ENCODE data around the gene DTYMK. TPM values are rescaled to one million over a fixed set of nuclear protein-coding genes. Genes with fewer than 3 reads are reported as not detected.
A peak's percentile ranks its signal among the peaks of the same experiment; 100 is the strongest.

DTYMK gene
- total and polyA plus RNA-seq, 7 donors, result 6.4 to 24.6 (median 8.1) TPM

DNA sequence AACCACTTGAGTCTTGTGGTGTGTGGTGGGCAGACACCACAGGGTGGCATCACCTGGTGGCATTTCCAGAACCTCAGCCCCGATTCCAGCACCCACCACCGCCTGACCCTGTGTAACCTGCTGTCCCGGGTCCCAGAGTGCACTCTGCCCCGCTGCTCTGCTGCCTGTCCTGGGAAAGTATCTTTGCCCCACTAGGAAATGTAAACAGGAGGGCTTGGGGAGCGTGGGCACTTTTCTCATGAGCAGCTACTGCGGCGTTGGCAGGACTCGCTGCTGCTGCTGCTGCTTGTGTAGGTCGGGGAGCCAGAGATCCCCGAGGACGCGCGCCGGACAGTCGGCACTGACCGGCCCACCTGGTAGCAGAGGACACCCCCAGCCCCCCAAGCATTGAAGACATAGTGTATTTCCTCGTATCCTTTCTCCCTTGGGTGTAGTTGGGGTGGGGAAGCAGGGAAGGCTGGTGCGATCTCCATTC is 13.4 kb downstream of the DTYMK start:
- Histone ChIP-seq H3K9me3 (no peaks in the 10 kb centered on the region), H3K27me3 (ENCODE audit: insufficient read depth in 3 of 3, low read length in 2 of 3) (no peaks in the 10 kb centered on the region), H3K27ac (no peak overlapping the region), H3K4me1 (no peaks in the 10 kb centered on the region), H3K36me3 (ENCODE audit: insufficient read depth in 1 of 2, low read depth in 1 of 2) (peaks cover 3 to 82% of the 10 kb centered on the region in 2 donors), H3K4me3 (no peak overlapping the region)
- WGBS, 3 donors, result 85 to 89% (median 88%) methylated on average over 18 of the region's 18 CpGs
- DNase-seq (no peak), ATAC-seq (no peak)
- intact Hi-C loops (cut with DNase I), result no loop called here
- TF ChIP-seq, protein P1, sequence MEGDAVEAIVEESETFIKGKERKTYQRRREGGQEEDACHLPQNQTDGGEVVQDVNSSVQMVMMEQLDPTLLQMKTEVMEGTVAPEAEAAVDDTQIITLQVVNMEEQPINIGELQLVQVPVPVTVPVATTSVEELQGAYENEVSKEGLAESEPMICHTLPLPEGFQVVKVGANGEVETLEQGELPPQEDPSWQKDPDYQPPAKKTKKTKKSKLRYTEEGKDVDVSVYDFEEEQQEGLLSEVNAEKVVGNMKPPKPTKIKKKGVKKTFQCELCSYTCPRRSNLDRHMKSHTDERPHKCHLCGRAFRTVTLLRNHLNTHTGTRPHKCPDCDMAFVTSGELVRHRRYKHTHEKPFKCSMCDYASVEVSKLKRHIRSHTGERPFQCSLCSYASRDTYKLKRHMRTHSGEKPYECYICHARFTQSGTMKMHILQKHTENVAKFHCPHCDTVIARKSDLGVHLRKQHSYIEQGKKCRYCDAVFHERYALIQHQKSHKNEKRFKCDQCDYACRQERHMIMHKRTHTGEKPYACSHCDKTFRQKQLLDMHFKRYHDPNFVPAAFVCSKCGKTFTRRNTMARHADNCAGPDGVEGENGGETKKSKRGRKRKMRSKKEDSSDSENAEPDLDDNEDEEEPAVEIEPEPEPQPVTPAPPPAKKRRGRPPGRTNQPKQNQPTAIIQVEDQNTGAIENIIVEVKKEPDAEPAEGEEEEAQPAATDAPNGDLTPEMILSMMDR (IDR thresholded peaks at IDR 0.05), result no peak

DNA sequence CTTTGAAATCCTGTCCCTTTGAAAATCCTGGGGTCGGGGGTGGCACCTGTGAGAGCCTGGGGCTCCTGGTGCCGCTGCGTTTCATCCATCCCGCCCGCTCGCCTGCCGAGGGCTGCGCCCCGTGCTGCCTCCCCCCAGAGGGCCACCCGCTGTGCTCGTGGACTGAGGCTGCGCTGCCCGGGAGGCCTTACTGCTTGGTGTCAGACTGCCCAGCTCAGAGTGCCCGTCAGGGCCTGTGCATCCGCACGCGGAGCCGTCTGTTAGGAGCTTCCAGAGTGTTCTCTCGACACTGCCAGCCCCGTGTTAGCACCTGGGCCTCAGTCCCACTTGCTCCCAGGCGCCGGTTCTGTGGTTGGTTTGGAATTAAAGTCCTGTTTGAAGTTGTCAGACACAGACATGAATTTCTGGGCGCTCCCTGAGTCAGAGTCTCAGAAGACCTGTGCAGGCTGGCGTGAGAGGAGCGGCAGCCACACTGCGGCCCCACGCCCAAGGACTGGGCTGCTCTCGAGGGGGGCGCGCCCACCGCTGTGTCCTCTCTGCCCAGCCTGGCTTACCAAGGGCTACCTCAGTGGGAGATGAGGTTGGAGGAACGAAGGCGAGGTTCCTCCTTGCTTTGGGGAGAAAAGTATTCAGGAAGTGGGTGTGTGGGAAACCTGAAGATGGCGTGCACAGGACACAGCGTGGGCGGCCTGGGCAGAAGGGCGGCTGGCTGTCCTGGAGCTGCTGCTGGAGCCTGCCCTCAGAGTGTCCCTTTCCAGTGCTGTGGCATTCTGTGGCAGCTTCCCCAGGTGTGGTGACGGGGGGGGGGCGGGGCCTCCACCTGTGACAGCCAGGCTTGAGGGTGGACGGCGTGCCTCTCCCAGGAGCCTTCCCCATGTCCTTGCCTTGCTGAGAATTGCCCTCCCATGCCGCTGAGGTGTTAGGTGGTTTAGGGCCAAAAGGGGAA is 14.1 kb downstream of the DTYMK start:
- no peaks in the 10 kb centered on the region for H3K27me3 ChIP-seq (ENCODE audit: insufficient read depth in 3 of 3, low read length in 2 of 3)
- 91 to 93% (median 93%) methylated on average over 41 to 42 of the region's 42 CpGs for WGBS, 3 donors
- H3K4me3 ChIP-seq, result no peak overlapping the region
- H3K4me1 ChIP-seq, result no peaks in the 10 kb centered on the region
- no peak overlapping the region for H3K27ac ChIP-seq
- TF ChIP-seq, protein P1 (IDR thresholded peaks at IDR 0.05), result no peak
- intact Hi-C loops (cut with DNase I), result no loop called here
- no peaks in the 10 kb centered on the region for H3K9me3 ChIP-seq
- H3K36me3 ChIP-seq (ENCODE audit: insufficient read depth in 1 of 2, low read depth in 1 of 2), result peaks cover 3 to 82% of the 10 kb centered on the region in 2 donors
- no peak for DNase-seq
- ATAC-seq, result no peak

DNA sequence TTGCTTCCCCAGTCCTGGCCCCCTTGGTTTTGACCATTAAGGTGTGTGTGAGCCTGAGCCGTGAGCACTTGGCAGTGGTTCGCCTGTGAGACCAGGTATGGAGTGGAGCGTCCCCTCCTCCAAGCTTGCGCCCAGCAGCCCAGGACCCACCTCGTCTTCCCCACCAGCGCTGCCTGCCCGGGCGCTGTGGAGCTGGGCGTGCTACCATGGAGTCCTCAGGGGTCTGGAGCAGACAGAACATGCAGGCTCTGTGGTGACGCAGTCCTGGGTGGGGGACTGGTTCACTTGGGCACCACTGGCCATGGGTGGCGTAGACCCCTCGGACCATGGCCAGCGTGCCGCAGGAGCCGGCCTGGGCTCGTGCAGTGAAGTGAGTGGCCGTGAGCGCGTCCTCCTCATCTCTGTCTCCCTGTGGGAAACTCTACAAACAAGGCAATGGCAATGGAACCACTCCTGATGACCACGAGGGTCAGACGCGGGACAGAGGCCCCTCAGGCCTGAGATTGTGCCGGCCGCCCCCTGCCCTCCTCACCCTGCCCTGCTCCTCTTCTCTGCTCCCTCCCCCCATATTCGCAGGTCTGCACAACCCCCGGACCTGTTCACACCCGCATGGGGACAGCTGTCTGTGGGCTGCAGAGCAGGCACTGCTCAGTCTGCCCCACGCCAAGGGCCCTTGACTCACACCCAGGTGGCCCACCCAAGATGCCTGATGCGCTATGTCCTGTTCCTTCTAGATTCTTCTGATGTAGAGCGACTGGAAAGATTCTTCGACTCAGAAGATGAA is 15.0 kb downstream of the DTYMK start:
- peaks cover 3 to 82% of the 10 kb centered on the region in 2 donors for H3K36me3 ChIP-seq (ENCODE audit: insufficient read depth in 1 of 2, low read depth in 1 of 2)
- 91 to 94% (median 93%) methylated on average over 30 to 31 of the region's 31 CpGs for WGBS, 3 donors
- TF ChIP-seq, protein P1 (IDR thresholded peaks at IDR 0.05), result no peak
- H3K4me3 ChIP-seq, result no peak overlapping the region
- DNase-seq (no peak), ATAC-seq (no peak)
- H3K4me1 ChIP-seq, result no peaks in the 10 kb centered on the region
- H3K9me3 ChIP-seq, result no peaks in the 10 kb centered on the region
- no peaks in the 10 kb centered on the region for H3K27me3 ChIP-seq (ENCODE audit: insufficient read depth in 3 of 3, low read length in 2 of 3)
- no peak overlapping the region for H3K27ac ChIP-seq
- intact Hi-C loops (cut with DNase I), result no loop called here

DNA sequence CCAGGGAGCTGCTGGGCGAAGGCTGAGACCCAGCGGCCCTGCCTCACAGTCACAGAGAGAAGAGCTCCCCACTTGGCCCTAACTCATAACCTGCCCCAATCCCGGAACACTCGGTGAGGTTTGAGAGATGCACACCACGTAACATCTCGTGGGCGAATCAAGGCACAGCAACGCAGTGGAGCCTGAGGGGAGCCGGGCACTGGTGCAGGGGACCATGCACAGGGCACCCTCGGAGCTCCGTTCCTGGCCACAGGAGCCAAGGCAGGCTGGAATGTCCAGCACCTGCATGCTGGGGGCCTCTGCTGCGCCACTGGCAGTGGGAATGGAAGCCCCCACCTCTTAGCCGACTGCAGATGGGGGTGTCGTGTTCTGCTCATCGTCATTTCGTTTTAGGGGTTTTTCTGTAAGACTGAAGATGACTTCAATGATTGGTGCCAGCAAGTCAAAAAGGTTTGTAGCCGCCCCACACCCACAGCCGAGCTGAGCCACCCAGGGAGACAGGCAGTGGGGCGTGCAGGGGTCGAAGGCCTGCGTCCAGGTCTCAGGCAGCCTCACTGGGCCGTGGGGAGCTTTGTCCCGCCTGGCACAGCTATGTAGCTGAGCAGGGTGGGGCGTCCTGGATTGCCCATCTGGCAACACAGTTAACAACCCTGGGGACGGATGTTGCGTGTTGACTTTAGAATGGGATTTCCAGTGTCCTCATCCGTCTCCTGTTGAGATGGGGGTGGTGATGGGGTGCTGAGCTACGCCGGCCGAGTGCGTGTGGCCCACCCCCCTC is 16.1 kb downstream of the DTYMK start:
- intact Hi-C loops (cut with DNase I), result no loop called here
- Histone ChIP-seq H3K9me3 (no peaks in the 10 kb centered on the region), H3K4me3 (no peak overlapping the region), H3K27me3 (ENCODE audit: insufficient read depth in 3 of 3, low read length in 2 of 3) (no peaks in the 10 kb centered on the region), H3K4me1 (no peaks in the 10 kb centered on the region), H3K27ac (peak overlapping the region; percentile 4), H3K36me3 (ENCODE audit: insufficient read depth in 1 of 2, low read depth in 1 of 2) (peaks cover 3 to 76% of the 10 kb centered on the region in 2 donors)
- peak in 1 of 4 donors; percentile 28 for ATAC-seq
- DNase-seq, result no peak
- WGBS, 3 donors, result 80 to 91% (median 86%) methylated on average over 31 of the region's 31 CpGs
- TF ChIP-seq, protein P1 (IDR thresholded peaks at IDR 0.05), result no peak

All from psoas muscle (tissue), 8 donors.